ENCODE results near the gene DZIP1L.

The DZIP1L gene

DNA sequence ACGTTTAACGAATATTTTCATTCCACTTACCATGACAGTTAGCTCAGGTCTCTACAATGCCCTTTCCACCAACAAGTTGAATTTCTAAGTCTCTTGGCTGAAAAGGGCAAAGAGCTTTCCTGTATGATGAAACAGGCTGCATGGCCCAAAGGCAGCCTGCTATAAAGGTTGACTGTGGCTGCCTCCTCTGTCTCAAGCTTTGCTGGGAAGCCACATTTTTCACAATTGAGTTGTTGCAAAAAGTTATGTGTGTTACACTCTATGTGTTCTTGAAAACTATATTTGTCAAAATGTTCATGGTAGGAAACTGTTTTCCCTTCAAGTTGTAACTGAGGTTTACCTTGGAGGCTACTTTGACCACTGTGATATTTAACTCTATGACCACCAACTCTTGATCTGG is 49.5 kb downstream of the DZIP1L start:
- H3K36me3 ChIP-seq (ENCODE audit: control insufficient read depth, insufficient read depth, low read length): no peaks in the 10 kb centered on the region
- H3K27me3 ChIP-seq (replicated peaks; ENCODE audit: control insufficient read depth, insufficient read depth, low read length): no peaks in the 10 kb centered on the region
- no peak for TF ChIP-seq CTCF (IDR thresholded peaks at IDR 0.05; ENCODE audit: insufficient read depth, low read length, poor library complexity, severe bottlenecking)
- no peak overlapping the region for H3K4me3 ChIP-seq (replicated peaks; ENCODE audit: low read depth, low read length)
- no peak for DNase-seq (ENCODE audit: extremely low read depth, insufficient read length)

DNA sequence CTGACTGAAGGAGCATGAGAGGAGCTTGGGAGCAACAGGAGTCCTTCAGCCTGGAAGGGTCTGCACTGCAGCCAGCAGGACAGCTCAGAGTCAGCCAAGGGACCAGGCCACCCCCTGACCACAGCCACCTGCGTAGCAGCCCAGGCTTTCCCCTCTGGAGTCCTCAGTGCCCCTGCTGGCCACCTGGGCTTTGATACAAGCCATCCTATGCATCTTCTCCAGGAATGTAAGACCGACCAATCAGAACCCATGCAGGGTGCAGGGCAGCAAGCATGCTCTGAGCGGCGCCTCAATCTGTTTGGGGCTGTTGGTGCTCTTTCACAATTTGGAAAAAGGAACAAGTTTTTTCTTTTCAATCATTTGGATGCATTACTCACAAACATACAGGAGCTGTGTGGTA is 52.0 kb downstream of the DZIP1L start:
- TF ChIP-seq CTCF (IDR thresholded peaks at IDR 0.05; ENCODE audit: insufficient read depth, low read length, poor library complexity, severe bottlenecking): no peak
- no peak for DNase-seq (ENCODE audit: extremely low read depth, insufficient read length)

DNA sequence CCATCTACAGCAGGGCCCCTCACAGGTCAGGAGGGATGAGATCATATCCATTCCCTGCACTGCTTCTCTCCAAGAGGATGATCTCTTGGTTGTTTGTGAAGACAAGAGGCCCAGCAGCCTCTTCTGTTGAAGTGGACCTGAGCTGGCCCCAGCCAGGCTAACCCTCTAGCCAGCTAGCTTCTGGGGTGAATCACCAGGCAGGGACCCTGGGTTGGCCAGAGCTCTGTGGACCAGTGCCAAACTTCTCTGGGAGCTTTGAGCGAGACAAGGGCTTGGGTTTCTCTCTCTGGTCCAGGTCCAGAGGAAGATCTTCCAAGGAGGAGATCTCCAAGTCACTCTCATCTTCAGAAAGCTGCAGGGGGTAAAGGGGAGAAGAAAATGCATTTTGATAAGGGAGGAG is 52.8 kb downstream of the DZIP1L start:
- no peak for TF ChIP-seq CTCF (IDR thresholded peaks at IDR 0.05; ENCODE audit: insufficient read depth, low read length, poor library complexity, severe bottlenecking)
- H3K36me3 ChIP-seq (ENCODE audit: control insufficient read depth, insufficient read depth, low read length): no peaks in the 10 kb centered on the region

More for the DNA sequence above, 52.0 kb downstream of the DZIP1L start:
- H3K4me3 ChIP-seq (replicated peaks; ENCODE audit: low read depth, low read length): no peak overlapping the region
- H3K27me3 ChIP-seq (replicated peaks; ENCODE audit: control insufficient read depth, insufficient read depth, low read length): no peaks in the 10 kb centered on the region
- no peaks in the 10 kb centered on the region for H3K36me3 ChIP-seq (ENCODE audit: control insufficient read depth, insufficient read depth, low read length)

DNA sequence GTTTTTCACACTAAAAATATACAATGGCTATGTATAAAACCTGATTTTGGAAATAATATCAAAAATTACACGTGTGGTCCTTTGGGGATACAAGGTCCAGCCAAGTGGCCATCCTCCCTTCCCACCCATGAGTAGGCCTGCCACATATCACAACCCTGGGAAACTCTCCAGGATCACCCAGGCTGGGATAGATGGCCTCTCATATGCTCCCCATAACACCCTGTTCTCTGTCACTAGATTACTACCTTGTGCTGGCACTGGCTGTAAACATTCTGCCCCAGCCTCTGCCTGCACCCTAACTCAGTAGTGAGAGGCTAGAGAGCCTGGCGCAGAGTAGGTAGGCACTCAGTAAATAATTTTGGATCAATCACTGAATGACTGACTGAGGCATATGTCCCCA is 53.4 kb downstream of the DZIP1L start:
- no peak for TF ChIP-seq CTCF (IDR thresholded peaks at IDR 0.05; ENCODE audit: insufficient read depth, low read length, poor library complexity, severe bottlenecking)
- Histone ChIP-seq H3K36me3 (ENCODE audit: control insufficient read depth, insufficient read depth, low read length) (no peaks in the 10 kb centered on the region), H3K27me3 (replicated peaks; ENCODE audit: control insufficient read depth, insufficient read depth, low read length) (no peaks in the 10 kb centered on the region), H3K4me3 (replicated peaks; ENCODE audit: low read depth, low read length) (no peak overlapping the region)
- no peak for DNase-seq (ENCODE audit: extremely low read depth, insufficient read length)

More for the DNA sequence above, 52.8 kb downstream of the DZIP1L start:
- Histone ChIP-seq H3K4me3 (replicated peaks; ENCODE audit: low read depth, low read length) (no peak overlapping the region), H3K27me3 (replicated peaks; ENCODE audit: control insufficient read depth, insufficient read depth, low read length) (no peaks in the 10 kb centered on the region)
- DNase-seq (ENCODE audit: extremely low read depth, insufficient read length): no peak

- TF ChIP-seq CTCF (IDR thresholded peaks at IDR 0.05; ENCODE audit: insufficient read depth, low read length, poor library complexity, severe bottlenecking): no peak
- no peak for DNase-seq (ENCODE audit: extremely low read depth, insufficient read length)
- Histone ChIP-seq H3K27me3 (replicated peaks; ENCODE audit: control insufficient read depth, insufficient read depth, low read length) (no peaks in the 10 kb centered on the region), H3K4me3 (replicated peaks; ENCODE audit: low read depth, low read length) (no peak overlapping the region), H3K36me3 (ENCODE audit: control insufficient read depth, insufficient read depth, low read length) (no peaks in the 10 kb centered on the region)
Observed at GRCh38 chr3:138060792-138061191, 54.6 kb downstream of the DZIP1L start.

GRCh38 chr3:138059261-138059660 is 56.1 kb downstream of the DZIP1L start:
- no peaks in the 10 kb centered on the region for H3K27me3 ChIP-seq (replicated peaks; ENCODE audit: control insufficient read depth, insufficient read depth, low read length)
- DNase-seq (ENCODE audit: extremely low read depth, insufficient read length): no peak
- no peak overlapping the region for H3K4me3 ChIP-seq (replicated peaks; ENCODE audit: low read depth, low read length)
- H3K36me3 ChIP-seq (ENCODE audit: control insufficient read depth, insufficient read depth, low read length): no peaks in the 10 kb centered on the region
- TF ChIP-seq CTCF (IDR thresholded peaks at IDR 0.05; ENCODE audit: insufficient read depth, low read length, poor library complexity, severe bottlenecking): no peak

Measured in GM06990 (cell line).